Measurements from ENCODE around the gene RMC1.

- no peak for TF ChIP-seq CTCF (IDR thresholded peaks at IDR 0.05; ENCODE audit: insufficient read depth, low read length)
- no peak for TF ChIP-seq GABPA (IDR thresholded peaks at IDR 0.05; ENCODE audit: low read depth)
- no peak for TF ChIP-seq POLR2AphosphoS5 (IDR thresholded peaks at IDR 0.05; ENCODE audit: low read depth)
- no peak for TF ChIP-seq REST (IDR thresholded peaks at IDR 0.05; ENCODE audit: insufficient replicate concordance, low read depth)
- TF ChIP-seq SPI1 (IDR thresholded peaks at IDR 0.05; ENCODE audit: borderline replicate concordance, low read depth) = no peak
These were observed 65.2 kb downstream of the RMC1 start for GRCh38 chr18:23568281-23569138.
